Peyer's patch (tissue), 4 donors: ENCODE results near the gene S100A13. TPM values are rescaled to one million over a fixed set of nuclear protein-coding genes. Genes with fewer than 3 reads are reported as not detected.

Experiments used
- DNase-seq, 3 donors: peaks; one replicate each; pipeline ENCODE4 v3.0.0-alpha.2; 2017 to 2019
- H3K27ac ChIP-seq, 4 donors: fragments of 200-600 bp; sonication (generic); one replicate each; pipeline ENCODE4 v1.5.1; 2016 to 2019
- H3K27me3 ChIP-seq, 2 donors: fragments of 200-600 bp; sonication (generic); one replicate each; pipeline ENCODE4 v1.5.1; 2019
- H3K36me3 ChIP-seq, 3 donors: fragments of 200-600 bp; sonication (generic); one replicate each; pipeline ENCODE4 v1.5.1; 2016 to 2019
- H3K4me1 ChIP-seq, 4 donors: fragments of 200-600 bp; sonication (generic); one replicate each; pipeline ENCODE4 v1.5.1; 2016 to 2019
- H3K4me3 ChIP-seq, 4 donors: fragments of 200-600 bp; sonication (generic); 1 replicate in 3 of 4; 2 replicates in 1 of 4; pipeline ENCODE4 v1.5.1; 2016 to 2019; ENCODE audit warnings: mild to moderate bottlenecking in 1 of 4
- H3K9me3 ChIP-seq, 4 donors: fragments of 200-600 bp; sonication (generic); one replicate each; pipeline ENCODE4 v1.5.1; 2016 to 2019; ENCODE audit warnings: mild to moderate bottlenecking in 1 of 4
- CTCF ChIP-seq, 6 experiments: fragments of 450-650 bp in 4 of 6; fragments of 200-600 bp in 2 of 6; sonication (generic) in 1 of 6; IDR thresholded peaks; one replicate each; pipeline ENCODE4 v1.5.1; 2017 to 2019; ENCODE audit warnings: antibody characterized with exemption in 6 of 6, mild to moderate bottlenecking in 3 of 6, moderate library complexity in 1 of 6
- POLR2A ChIP-seq, 2 donors: fragments of 450-650 bp; IDR thresholded peaks; one replicate each; pipeline ENCODE4 v1.5.1; 2017; ENCODE audit warnings: antibody characterized with exemption in 2 of 2, mild to moderate bottlenecking in 2 of 2, moderate library complexity in 2 of 2
- total RNA-seq, 4 donors: library from RNA; depleted of rRNA; stranded (reverse); fragments of >200 nt; gene quantifications; one replicate each; pipeline ENCODE4 v1.1.0, GENCODE V29; 2016

The S100A13 gene
- total RNA-seq, 4 donors from 2014 or later: 49.5 to 185 (median 52.9) TPM

GRCh38 chr1:153629343-153629665, 2.0 kb upstream of the S100A13 start:
- Histone ChIP-seq H3K9me3 (no peaks in the 10 kb centered on the region), H3K4me1 (peaks cover 0 to 40% (median 3%) of the 10 kb centered on the region in 4 donors), H3K4me3 (no peak overlapping the region), H3K36me3 (no peaks in the 10 kb centered on the region), H3K27ac (no peak overlapping the region), H3K27me3 (no peaks in the 10 kb centered on the region)
- DNase-seq: peak in 2 of 3 donors; percentile 30
- no peak for TF ChIP-seq CTCF (IDR thresholded peaks at IDR 0.05)
- no peak for TF ChIP-seq POLR2A (IDR thresholded peaks at IDR 0.05)

- no peak overlapping the region for H3K27ac ChIP-seq
These were observed 1.5 kb upstream of the S100A13 start for GRCh38 chr1:153628638-153629342.

GRCh38 chr1:153627715-153628626, 666 bp upstream of the S100A13 start, which contains the start of gene S100A1:
S100A1 (plus strand) TSS chr1:153628434; CDS start chr1:153630522, 2,088 bp downstream.
- Histone ChIP-seq H3K36me3 (peaks cover 0 to 4% (median 0%) of the 10 kb centered on the region in 3 donors), H3K9me3 (no peaks in the 10 kb centered on the region), H3K4me3 (peak within 1 kb of the TSS; percentile 35 to 55 (median 44)), H3K27me3 (no peaks in the 10 kb centered on the region), H3K27ac (peak within 1 kb of the TSS; percentile 61 to 85 (median 76)), H3K4me1 (peaks cover 0 to 37% (median 3%) of the 10 kb centered on the region in 4 donors)
- TF ChIP-seq POLR2A (IDR thresholded peaks at IDR 0.05) (no peak), CTCF (IDR thresholded peaks at IDR 0.05) (peak in 1 of 6 experiments; percentile 73)
- peak in 1 of 3 donors; percentile 48 for DNase-seq

More at GRCh38 chr1:153628638-153629342, 1.5 kb upstream of the S100A13 start:
- TF ChIP-seq CTCF (IDR thresholded peaks at IDR 0.05) (no peak), POLR2A (IDR thresholded peaks at IDR 0.05) (no peak)
- Histone ChIP-seq H3K4me1 (peaks cover 0 to 40% (median 3%) of the 10 kb centered on the region in 4 donors), H3K27me3 (no peaks in the 10 kb centered on the region), H3K4me3 (no peak overlapping the region), H3K36me3 (no peaks in the 10 kb centered on the region), H3K9me3 (no peaks in the 10 kb centered on the region)
- DNase-seq: peak in 1 of 3 donors; percentile 39

GRCh38 chr1:153626477-153626903, 815 bp downstream of the S100A13 start:
- peak in 1 of 3 donors; percentile 29 for DNase-seq
- no peaks in the 10 kb centered on the region for H3K9me3 ChIP-seq
- H3K4me3 ChIP-seq: peak overlapping the region; percentile 35 to 55 (median 44)
- no peak for TF ChIP-seq POLR2A (IDR thresholded peaks at IDR 0.05)
- TF ChIP-seq CTCF (IDR thresholded peaks at IDR 0.05): no peak
- H3K27me3 ChIP-seq: no peaks in the 10 kb centered on the region
- H3K36me3 ChIP-seq: peaks cover 0 to 4% (median 0%) of the 10 kb centered on the region in 3 donors
- H3K27ac ChIP-seq: peak overlapping the region; percentile 61 to 85 (median 76)
- H3K4me1 ChIP-seq: peaks cover 0 to 27% (median 3%) of the 10 kb centered on the region in 4 donors

DNA sequence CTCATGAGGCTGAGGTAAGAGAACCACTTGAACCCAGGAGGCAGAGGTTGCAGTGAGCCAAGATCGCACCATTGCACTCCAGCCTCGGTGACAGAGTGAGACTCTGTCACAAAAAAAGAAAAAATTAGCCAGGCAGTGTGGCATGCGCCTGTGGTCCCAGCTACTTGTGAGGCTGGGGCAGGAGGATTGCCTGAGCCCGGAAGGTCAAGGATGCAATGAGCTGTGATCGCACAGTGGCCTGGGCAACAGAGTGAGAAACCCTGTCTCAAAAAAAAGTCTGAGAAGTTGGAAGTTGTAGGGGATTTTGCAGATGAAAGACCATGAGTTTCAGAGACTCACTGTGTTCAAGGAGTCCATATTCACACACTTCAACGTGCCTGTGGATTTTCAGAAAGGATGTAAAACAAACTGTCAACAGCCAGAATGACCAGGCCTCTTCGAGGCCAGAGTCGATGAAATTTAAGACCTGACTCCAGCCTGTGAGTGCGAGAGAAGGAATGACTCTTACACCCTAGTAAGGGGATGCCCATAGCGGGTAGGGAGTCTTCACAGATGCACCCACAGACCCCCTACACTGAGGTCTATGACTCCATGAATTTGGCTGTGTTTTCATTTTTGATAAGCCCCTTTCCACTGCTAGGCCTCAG, 2.2 kb downstream of the S100A13 start:
- Histone ChIP-seq H3K9me3 (no peaks in the 10 kb centered on the region), H3K27me3 (no peaks in the 10 kb centered on the region), H3K4me1 (peaks cover 0 to 19% (median 3%) of the 10 kb centered on the region in 4 donors), H3K36me3 (peaks cover 0 to 10% (median 0%) of the 10 kb centered on the region in 3 donors), H3K27ac (no peak overlapping the region), H3K4me3 (peak overlapping the region in 1 of 4 donors; percentile 54)
- DNase-seq: peak in 1 of 3 donors; percentile 28
- TF ChIP-seq CTCF (IDR thresholded peaks at IDR 0.05) (no peak), POLR2A (IDR thresholded peaks at IDR 0.05) (no peak)
